Thoracic aorta (tissue), 2 donors: ENCODE measurements around the gene ZSWIM2. TPM values are rescaled to one million over a fixed set of nuclear protein-coding genes. Genes with fewer than 3 reads are reported as not detected.

Source experiments
- ATAC-seq: fragments of 150-250 bp; one replicate; pipeline ENCODE4 v1.8.0; 2017; ENCODE audit warnings: low read depth; ENCODE audit not compliant: insufficient number of reproducible peaks, low FRiP score
- DNase-seq: peaks from one replicate; pipeline ENCODE4 v3.0.0-alpha.2; 2020; ENCODE audit warnings: low spot score
- H3K27ac ChIP-seq, 2 donors: fragments of 200-600 bp; sonication (generic); 1 replicate in 1 of 2; 2 replicates in 1 of 2; pipeline ENCODE4 v1.5.1; 2016; ENCODE audit warnings: mild to moderate bottlenecking in 2 of 2, moderate library complexity in 2 of 2
- H3K27me3 ChIP-seq: fragments of 200-600 bp; sonication (generic); replicated peaks from 2 replicates; pipeline ENCODE4 v1.6.0; 2016; ENCODE audit warnings: mild to moderate bottlenecking; ENCODE audit not compliant: insufficient read depth
- H3K36me3 ChIP-seq: fragments of 200-600 bp; sonication (generic); one replicate; pipeline ENCODE4 v1.5.1; 2016
- H3K4me1 ChIP-seq, 2 donors: fragments of 200-600 bp; sonication (generic); 1 replicate in 1 of 2; 2 replicates in 1 of 2; pipeline versions ENCODE4 v1.5.1 to v1.6.0; 2016; ENCODE audit warnings: low read depth in 2 of 2, mild to moderate bottlenecking in 1 of 2; ENCODE audit not compliant: control insufficient read depth in 1 of 2
- H3K4me3 ChIP-seq: fragments of 200-600 bp; sonication (generic); 2 replicates; pipeline ENCODE4 v1.5.1; 2016; ENCODE audit warnings: mild to moderate bottlenecking
- H3K9me3 ChIP-seq: fragments of 200-600 bp; sonication (generic); 2 replicates; pipeline ENCODE4 v1.5.1; 2016
- CTCF ChIP-seq: fragments of 200-600 bp; sonication (generic); IDR thresholded peaks from one replicate; pipeline ENCODE4 v1.5.1; 2019; ENCODE audit warnings: antibody characterized with exemption
- total RNA-seq, 2 donors: library from RNA; depleted of rRNA; stranded (reverse); fragments of >200 nt; gene quantifications; one replicate each; pipeline versions ENCODE4 v1.1.0 to v1.2.3, GENCODE V29; 2016

ZSWIM2 gene
- total RNA-seq, 2 donors from 2014 or later, result not detected

GRCh38 chr2:186842373-186842772 is 6.6 kb downstream of the ZSWIM2 start:
- DNase-seq (no peak), ATAC-seq (no peak)
- no peak for TF ChIP-seq CTCF
- no peaks in the 10 kb centered on the region for H3K4me1 ChIP-seq
- H3K27ac ChIP-seq, result no peak overlapping the region
- H3K27me3 ChIP-seq, result no peaks in the 10 kb centered on the region
- H3K36me3 ChIP-seq, result no peaks in the 10 kb centered on the region
- no peak overlapping the region for H3K4me3 ChIP-seq
- H3K9me3 ChIP-seq, result no peaks in the 10 kb centered on the region

GRCh38 chr2:186841940-186842339 is 7.0 kb downstream of the ZSWIM2 start:
- no peaks in the 10 kb centered on the region for H3K9me3 ChIP-seq
- H3K27ac ChIP-seq, result no peak overlapping the region
- no peaks in the 10 kb centered on the region for H3K27me3 ChIP-seq
- no peak overlapping the region for H3K4me3 ChIP-seq
- no peak for ATAC-seq
- H3K4me1 ChIP-seq, result no peaks in the 10 kb centered on the region
- H3K36me3 ChIP-seq, result no peaks in the 10 kb centered on the region
- no peak for TF ChIP-seq CTCF
- DNase-seq, result no peak

GRCh38 chr2:186835628-186836027 is 13.3 kb downstream of the ZSWIM2 start:
- no peak overlapping the region for H3K27ac ChIP-seq
- no peaks in the 10 kb centered on the region for H3K9me3 ChIP-seq
- no peak for ATAC-seq
- H3K27me3 ChIP-seq, result no peaks in the 10 kb centered on the region
- no peak for TF ChIP-seq CTCF
- H3K4me1 ChIP-seq, result no peaks in the 10 kb centered on the region
- H3K4me3 ChIP-seq, result no peak overlapping the region
- DNase-seq, result no peak
- no peaks in the 10 kb centered on the region for H3K36me3 ChIP-seq

- ATAC-seq (no peak), DNase-seq (no peak)
- Histone ChIP-seq H3K4me1 (no peaks in the 10 kb centered on the region), H3K27me3 (no peaks in the 10 kb centered on the region), H3K27ac (no peak overlapping the region), H3K4me3 (no peak overlapping the region), H3K36me3 (no peaks in the 10 kb centered on the region), H3K9me3 (no peaks in the 10 kb centered on the region)
- TF ChIP-seq CTCF, result no peak
Observed at GRCh38 chr2:186827862-186828492, 21.0 kb downstream of the ZSWIM2 start.

GRCh38 chr2:186827411-186827810 is 21.6 kb downstream of the ZSWIM2 start:
- Histone ChIP-seq H3K27ac (no peak overlapping the region), H3K4me3 (no peak overlapping the region), H3K4me1 (no peaks in the 10 kb centered on the region), H3K9me3 (no peaks in the 10 kb centered on the region), H3K36me3 (no peaks in the 10 kb centered on the region), H3K27me3 (no peaks in the 10 kb centered on the region)
- ATAC-seq (no peak), DNase-seq (no peak)
- TF ChIP-seq CTCF, result no peak
